HL-60 (cell line): ENCODE results near the gene HELT.

Experiments
- GABPA ChIP-seq: IDR thresholded peaks from 2 replicates; pipeline ENCODE4 v1.6.1; 2012; ENCODE audit warnings: low read depth
- POLR2AphosphoS5 ChIP-seq: IDR thresholded peaks from 2 replicates; pipeline ENCODE4 v1.6.1; 2012; ENCODE audit warnings: low read depth
- TF ChIP-seq, protein P1 (sequence below): IDR thresholded peaks from one replicate; pipeline ENCODE4 v1.5.1; 2011; ENCODE audit warnings: low read length, control low read depth, inconsistent platforms; ENCODE audit not compliant: insufficient read depth
- TF ChIP-seq, protein P2 (sequence below): IDR thresholded peaks from 2 replicates; pipeline ENCODE4 v1.6.1; 2012; ENCODE audit warnings: low read depth; ENCODE audit not compliant: insufficient replicate concordance

DNA sequence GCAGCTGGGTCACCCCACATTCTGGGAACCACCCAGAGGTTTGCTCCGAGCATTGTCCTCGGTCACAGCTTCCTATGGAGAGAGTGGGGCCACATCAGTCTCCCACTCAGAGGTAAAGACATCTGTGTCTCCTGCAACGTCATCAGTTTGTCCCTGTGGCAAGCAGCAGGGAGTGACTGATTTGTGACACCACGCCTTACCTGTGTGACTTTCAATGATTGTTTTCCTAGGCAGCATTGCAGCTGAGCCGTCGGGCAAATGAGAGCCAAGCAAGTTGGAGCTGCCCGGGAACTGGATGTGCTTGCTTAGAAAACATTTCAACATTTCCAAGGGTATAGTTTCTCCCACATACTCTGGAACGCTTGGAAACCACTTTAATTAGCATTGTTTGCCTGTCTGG lies 29.7 kb upstream of the HELT start:
- TF ChIP-seq, protein P1, sequence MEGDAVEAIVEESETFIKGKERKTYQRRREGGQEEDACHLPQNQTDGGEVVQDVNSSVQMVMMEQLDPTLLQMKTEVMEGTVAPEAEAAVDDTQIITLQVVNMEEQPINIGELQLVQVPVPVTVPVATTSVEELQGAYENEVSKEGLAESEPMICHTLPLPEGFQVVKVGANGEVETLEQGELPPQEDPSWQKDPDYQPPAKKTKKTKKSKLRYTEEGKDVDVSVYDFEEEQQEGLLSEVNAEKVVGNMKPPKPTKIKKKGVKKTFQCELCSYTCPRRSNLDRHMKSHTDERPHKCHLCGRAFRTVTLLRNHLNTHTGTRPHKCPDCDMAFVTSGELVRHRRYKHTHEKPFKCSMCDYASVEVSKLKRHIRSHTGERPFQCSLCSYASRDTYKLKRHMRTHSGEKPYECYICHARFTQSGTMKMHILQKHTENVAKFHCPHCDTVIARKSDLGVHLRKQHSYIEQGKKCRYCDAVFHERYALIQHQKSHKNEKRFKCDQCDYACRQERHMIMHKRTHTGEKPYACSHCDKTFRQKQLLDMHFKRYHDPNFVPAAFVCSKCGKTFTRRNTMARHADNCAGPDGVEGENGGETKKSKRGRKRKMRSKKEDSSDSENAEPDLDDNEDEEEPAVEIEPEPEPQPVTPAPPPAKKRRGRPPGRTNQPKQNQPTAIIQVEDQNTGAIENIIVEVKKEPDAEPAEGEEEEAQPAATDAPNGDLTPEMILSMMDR = no peak
- TF ChIP-seq, protein P2, sequence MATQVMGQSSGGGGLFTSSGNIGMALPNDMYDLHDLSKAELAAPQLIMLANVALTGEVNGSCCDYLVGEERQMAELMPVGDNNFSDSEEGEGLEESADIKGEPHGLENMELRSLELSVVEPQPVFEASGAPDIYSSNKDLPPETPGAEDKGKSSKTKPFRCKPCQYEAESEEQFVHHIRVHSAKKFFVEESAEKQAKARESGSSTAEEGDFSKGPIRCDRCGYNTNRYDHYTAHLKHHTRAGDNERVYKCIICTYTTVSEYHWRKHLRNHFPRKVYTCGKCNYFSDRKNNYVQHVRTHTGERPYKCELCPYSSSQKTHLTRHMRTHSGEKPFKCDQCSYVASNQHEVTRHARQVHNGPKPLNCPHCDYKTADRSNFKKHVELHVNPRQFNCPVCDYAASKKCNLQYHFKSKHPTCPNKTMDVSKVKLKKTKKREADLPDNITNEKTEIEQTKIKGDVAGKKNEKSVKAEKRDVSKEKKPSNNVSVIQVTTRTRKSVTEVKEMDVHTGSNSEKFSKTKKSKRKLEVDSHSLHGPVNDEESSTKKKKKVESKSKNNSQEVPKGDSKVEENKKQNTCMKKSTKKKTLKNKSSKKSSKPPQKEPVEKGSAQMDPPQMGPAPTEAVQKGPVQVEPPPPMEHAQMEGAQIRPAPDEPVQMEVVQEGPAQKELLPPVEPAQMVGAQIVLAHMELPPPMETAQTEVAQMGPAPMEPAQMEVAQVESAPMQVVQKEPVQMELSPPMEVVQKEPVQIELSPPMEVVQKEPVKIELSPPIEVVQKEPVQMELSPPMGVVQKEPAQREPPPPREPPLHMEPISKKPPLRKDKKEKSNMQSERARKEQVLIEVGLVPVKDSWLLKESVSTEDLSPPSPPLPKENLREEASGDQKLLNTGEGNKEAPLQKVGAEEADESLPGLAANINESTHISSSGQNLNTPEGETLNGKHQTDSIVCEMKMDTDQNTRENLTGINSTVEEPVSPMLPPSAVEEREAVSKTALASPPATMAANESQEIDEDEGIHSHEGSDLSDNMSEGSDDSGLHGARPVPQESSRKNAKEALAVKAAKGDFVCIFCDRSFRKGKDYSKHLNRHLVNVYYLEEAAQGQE = no peak
- TF ChIP-seq POLR2AphosphoS5 (no peak), GABPA (no peak)
